ENCODE data around the gene TBC1D25.

TBC1D25 gene

GRCh38 chrX:48574270-48575266 lies 35.1 kb downstream of the TBC1D25 start, which contains the start of gene RBM3:
Gene RBM3 (plus strand): TSS chrX:48574484. CDS start chrX:48575181, 697 bp downstream.
- H3K4me2 ChIP-seq (ENCODE audit: low read length) = peak within 1 kb of the TSS; percentile 90
- H3K4me3 ChIP-seq (ENCODE audit: low read depth, low read length) = peak within 1 kb of the TSS; percentile 95
- peaks cover 12% of the 10 kb centered on the region for H3K79me2 ChIP-seq
- no peaks in the 10 kb centered on the region for H3K36me3 ChIP-seq (ENCODE audit: control insufficient read depth, insufficient read depth, low read length)
- peak; percentile 51 for TF ChIP-seq CTCF (IDR thresholded peaks at IDR 0.05)
- peaks cover 5% of the 10 kb centered on the region for H3K4me1 ChIP-seq
- H3K27me3 ChIP-seq (ENCODE audit: control insufficient read depth, insufficient read depth, low read length) = no peaks in the 10 kb centered on the region
- H3K9ac ChIP-seq = peak within 1 kb of the TSS; percentile 91
- no peaks in the 10 kb centered on the region for H3K9me3 ChIP-seq (ENCODE audit: control insufficient read depth, low read length)
- peak within 1 kb of the TSS; percentile 89 for H2AFZ ChIP-seq
- H3K27ac ChIP-seq = peak within 1 kb of the TSS; percentile 100

- Histone ChIP-seq H3K9ac (no peak overlapping the region), H3K4me1 (peaks cover 5% of the 10 kb centered on the region), H3K27me3 (ENCODE audit: control insufficient read depth, insufficient read depth, low read length) (no peaks in the 10 kb centered on the region), H3K79me2 (peaks cover 12% of the 10 kb centered on the region), H3K27ac (no peak overlapping the region), H3K4me3 (ENCODE audit: low read depth, low read length) (no peak overlapping the region), H3K4me2 (ENCODE audit: low read length) (peak overlapping the region; percentile 90), H3K36me3 (ENCODE audit: control insufficient read depth, insufficient read depth, low read length) (no peaks in the 10 kb centered on the region), H3K9me3 (ENCODE audit: control insufficient read depth, low read length) (no peaks in the 10 kb centered on the region), H2AFZ (no peak overlapping the region)
- TF ChIP-seq CTCF (IDR thresholded peaks at IDR 0.05) = no peak
These were observed 36.1 kb downstream of the TBC1D25 start for GRCh38 chrX:48575642-48576041.

- Histone ChIP-seq H3K4me1 (peaks cover 5% of the 10 kb centered on the region), H3K27ac (no peak overlapping the region)
These were observed 36.6 kb downstream of the TBC1D25 start for GRCh38 chrX:48576108-48576507.

GRCh38 chrX:48578661-48579128 lies 39.2 kb downstream of the TBC1D25 start:
- TF ChIP-seq CTCF (IDR thresholded peaks at IDR 0.05) = no peak
- H3K9ac ChIP-seq = no peak overlapping the region
- no peak overlapping the region for H3K27ac ChIP-seq
- peaks cover 12% of the 10 kb centered on the region for H3K79me2 ChIP-seq
- H3K27me3 ChIP-seq (ENCODE audit: control insufficient read depth, insufficient read depth, low read length) = no peaks in the 10 kb centered on the region
- peaks cover 4% of the 10 kb centered on the region for H3K4me1 ChIP-seq
- H3K4me2 ChIP-seq (ENCODE audit: low read length) = no peak overlapping the region
- H2AFZ ChIP-seq = no peak overlapping the region
- no peaks in the 10 kb centered on the region for H3K36me3 ChIP-seq (ENCODE audit: control insufficient read depth, insufficient read depth, low read length)
- no peaks in the 10 kb centered on the region for H3K9me3 ChIP-seq (ENCODE audit: control insufficient read depth, low read length)
- H3K4me3 ChIP-seq (ENCODE audit: low read depth, low read length) = no peak overlapping the region

More at GRCh38 chrX:48576108-48576507, 36.6 kb downstream of the TBC1D25 start:
- Histone ChIP-seq H3K27me3 (ENCODE audit: control insufficient read depth, insufficient read depth, low read length) (no peaks in the 10 kb centered on the region), H2AFZ (no peak overlapping the region), H3K79me2 (peaks cover 12% of the 10 kb centered on the region), H3K9ac (no peak overlapping the region), H3K9me3 (ENCODE audit: control insufficient read depth, low read length) (no peaks in the 10 kb centered on the region), H3K36me3 (ENCODE audit: control insufficient read depth, insufficient read depth, low read length) (no peaks in the 10 kb centered on the region), H3K4me2 (ENCODE audit: low read length) (no peak overlapping the region), H3K4me3 (ENCODE audit: low read depth, low read length) (no peak overlapping the region)
- TF ChIP-seq CTCF (IDR thresholded peaks at IDR 0.05) = no peak
